Upper lobe of left lung (tissue), 6 donors: ENCODE results near the gene THYN1. TPM values are rescaled to one million over a fixed set of nuclear protein-coding genes. Genes with fewer than 3 reads are reported as not detected.

ENCODE experiments used
- ATAC-seq, 2 donors: fragments of 200-7000 bp; cut with Tn5 transposase; one replicate each; pipeline ENCODE4 v1.9.1; 2022; ENCODE audit warnings: mild to moderate bottlenecking in 2 of 2, moderate library complexity in 2 of 2; ENCODE audit not compliant: low FRiP score in 2 of 2
- DNase-seq, 2 donors: peaks; one replicate each; pipeline ENCODE4 v3.0.0-alpha.2; 2019 to 2020
- H3K27ac ChIP-seq, 4 donors: fragments of 200-600 bp; sonication (generic); one replicate each; pipeline ENCODE4 v1.5.1; 2016 to 2019
- H3K27me3 ChIP-seq, 4 donors: fragments of 200-600 bp; sonication (generic); one replicate each; pipeline ENCODE4 v1.5.1; 2017 to 2019
- H3K36me3 ChIP-seq, 4 donors: fragments of 200-600 bp; sonication (generic); one replicate each; pipeline ENCODE4 v1.5.1; 2016 to 2019
- H3K4me1 ChIP-seq, 4 donors: fragments of 200-600 bp; sonication (generic); one replicate each; pipeline ENCODE4 v1.5.1; 2018 to 2019
- H3K4me3 ChIP-seq, 4 donors: fragments of 200-600 bp; sonication (generic); one replicate each; pipeline ENCODE4 v1.5.1; 2017 to 2019; ENCODE audit warnings: mild to moderate bottlenecking in 2 of 4, moderate library complexity in 1 of 4
- H3K9me3 ChIP-seq, 4 donors: fragments of 200-600 bp; sonication (generic); one replicate each; pipeline ENCODE4 v1.5.1; 2018 to 2019
- CTCF ChIP-seq, 6 experiments: fragments of 450-650 bp in 4 of 6; fragments of 200-600 bp in 2 of 6; sonication (generic) in 2 of 6; IDR thresholded peaks; one replicate each; pipeline ENCODE4 v1.5.1; 2016 to 2019; ENCODE audit warnings: antibody characterized with exemption in 6 of 6
- EP300 ChIP-seq, 4 donors: sonication (generic); formaldehyde crosslinking; IDR thresholded peaks; one replicate each; pipeline ENCODE4 v1.5.1; 2017; ENCODE audit warnings: antibody characterized with exemption in 4 of 4, control low read depth in 2 of 4
- POLR2A ChIP-seq, 4 donors: fragments of 450-650 bp; IDR thresholded peaks; one replicate each; pipeline ENCODE4 v1.5.1; 2016 to 2017; ENCODE audit warnings: antibody characterized with exemption in 4 of 4, mild to moderate bottlenecking in 2 of 4
- POLR2AphosphoS5 ChIP-seq, 2 donors: sonication (generic); formaldehyde crosslinking; IDR thresholded peaks; one replicate each; pipeline ENCODE4 v1.5.1; 2017; ENCODE audit warnings: antibody characterized with exemption in 2 of 2
- WGBS, 2 donors: methylation state at CpG; one replicate each; pipeline ENCODE4 v1.1.5; 2017 to 2018; 5-methylcytosine and 5-hydroxymethylcytosine counted together
- total RNA-seq, 6 donors: library from RNA; depleted of rRNA in 4 of 6; stranded (reverse); fragments of >200 nt in 4 of 6; gene quantifications; one replicate each; pipeline versions ENCODE4 v1.1.0 to v1.2.1, GENCODE V29; 2016 to 2021
- donor health status: DM: no; HTN: no; CAD: no; lungs with moderate emphysema.
- donor health status: DM: no; HTN: yes; CAD: no; lungs with severe emphysema.

The THYN1 gene
- total RNA-seq, 6 donors from 2014 or later: 23.2 to 39.8 (median 34.2) TPM

GRCh38 chr11:134275188-134275533 is 22.0 kb upstream of the THYN1 start:
- H3K4me1 ChIP-seq: peaks cover 20 to 22% (median 21%) of the 10 kb centered on the region in 4 donors
- DNase-seq (no peak), ATAC-seq (no peak)
- no peak for TF ChIP-seq EP300 (IDR thresholded peaks at IDR 0.05)
- TF ChIP-seq POLR2A (IDR thresholded peaks at IDR 0.05): no peak
- TF ChIP-seq POLR2AphosphoS5 (IDR thresholded peaks at IDR 0.05): no peak
- TF ChIP-seq CTCF (IDR thresholded peaks at IDR 0.05): no peak
- H3K27me3 ChIP-seq: peaks cover 3 to 43% (median 25%) of the 10 kb centered on the region in 4 donors
- H3K36me3 ChIP-seq: no peaks in the 10 kb centered on the region
- H3K9me3 ChIP-seq: no peaks in the 10 kb centered on the region
- peak overlapping the region in 1 of 4 donors; percentile 41 for H3K4me3 ChIP-seq
- 23 to 30% methylated on average over 5 of the region's 5 CpGs for WGBS, 2 donors
- H3K27ac ChIP-seq: no peak overlapping the region

- no peak for TF ChIP-seq POLR2AphosphoS5 (IDR thresholded peaks at IDR 0.05)
- no peak for TF ChIP-seq CTCF (IDR thresholded peaks at IDR 0.05)
- no peak for TF ChIP-seq POLR2A (IDR thresholded peaks at IDR 0.05)
- no peak for TF ChIP-seq EP300 (IDR thresholded peaks at IDR 0.05)
- ATAC-seq (no peak), DNase-seq (no peak)
- no peaks in the 10 kb centered on the region for H3K36me3 ChIP-seq
- no peak overlapping the region for H3K27ac ChIP-seq
- peaks cover 20 to 22% (median 21%) of the 10 kb centered on the region in 4 donors for H3K4me1 ChIP-seq
- H3K4me3 ChIP-seq: no peak overlapping the region
- no peaks in the 10 kb centered on the region for H3K9me3 ChIP-seq
- WGBS, 2 donors: 32 to 35% methylated on average over 3 of the region's 3 CpGs
- peaks cover 3 to 43% (median 25%) of the 10 kb centered on the region in 4 donors for H3K27me3 ChIP-seq
Observed at GRCh38 chr11:134273317-134273712, 20.2 kb upstream of the THYN1 start.

GRCh38 chr11:134272381-134273316 is 19.5 kb upstream of the THYN1 start:
- no peak overlapping the region for H3K4me3 ChIP-seq
- TF ChIP-seq POLR2AphosphoS5 (IDR thresholded peaks at IDR 0.05) (peak in 1 of 2 donors; percentile 16), CTCF (IDR thresholded peaks at IDR 0.05) (no peak)
- H3K4me1 ChIP-seq: peaks cover 20 to 24% (median 22%) of the 10 kb centered on the region in 4 donors
- ATAC-seq (no peak), DNase-seq (peak in 1 of 2 donors; percentile 54)
- WGBS, 2 donors: 34 to 36% methylated on average over 18 of the region's 18 CpGs
- H3K36me3 ChIP-seq: no peaks in the 10 kb centered on the region
- no peak overlapping the region for H3K27ac ChIP-seq
- peaks cover 3 to 40% (median 24%) of the 10 kb centered on the region in 4 donors for H3K27me3 ChIP-seq
- no peaks in the 10 kb centered on the region for H3K9me3 ChIP-seq

GRCh38 chr11:134271978-134272377 is 18.8 kb upstream of the THYN1 start:
- Histone ChIP-seq H3K9me3 (no peaks in the 10 kb centered on the region), H3K27me3 (peaks cover 3 to 34% (median 19%) of the 10 kb centered on the region in 4 donors), H3K36me3 (no peaks in the 10 kb centered on the region), H3K4me1 (peaks cover 20 to 26% (median 22%) of the 10 kb centered on the region in 4 donors), H3K27ac (no peak overlapping the region), H3K4me3 (no peak overlapping the region)
- 90 to 91% methylated on average over 4 of the region's 4 CpGs for WGBS, 2 donors
- TF ChIP-seq CTCF (IDR thresholded peaks at IDR 0.05) (no peak), POLR2A (IDR thresholded peaks at IDR 0.05) (no peak), POLR2AphosphoS5 (IDR thresholded peaks at IDR 0.05) (no peak), EP300 (IDR thresholded peaks at IDR 0.05) (no peak)
- ATAC-seq: no peak
- DNase-seq: no peak
